ENCODE measurements around the gene MIGA2. TPM values are rescaled to one million over a fixed set of nuclear protein-coding genes. Genes with fewer than 3 reads are reported as not detected.

Gene MIGA2
- total and polyA plus RNA-seq, 9 of the 15 experiments (the other 6 are each of a cell fraction or from before 2014, with no cell fraction given) = 0.15 to 54.1 (median 18.0) TPM

- TF ChIP-seq BRF1 (IDR thresholded peaks at IDR 0.05; ENCODE audit: borderline replicate concordance, extremely low read depth, insufficient read length) (no peak), CXXC5 (CRISPR knock-in tag; IDR thresholded peaks at IDR 0.05) (peak; percentile 46; the same call in 1 of the 2 replicates), CBX5 (IDR thresholded peaks at IDR 0.05; ENCODE audit: borderline replicate concordance, low read depth) (no peak; the same call in 1 of the 2 replicates), ZBTB49 (CRISPR knock-in tag; IDR thresholded peaks at IDR 0.05; ENCODE audit: borderline replicate concordance) (no peak), ZNF699 (CRISPR knock-in tag; IDR thresholded peaks at IDR 0.05; ENCODE audit: insufficient replicate concordance) (no peak), EZH2 (IDR thresholded peaks at IDR 0.05; ENCODE audit: borderline replicate concordance, low read depth, low read length) (no peak), CTCF (IDR thresholded peaks at IDR 0.05 in 2 of 3, conservative IDR thresholded peaks at IDR 0.05 in 1 of 3; ENCODE audit: insufficient read depth in 2 of 3, low read depth in 1 of 3, low read length in 3 of 3) (no peak), ZBED1 (IDR thresholded peaks at IDR 0.05) (no peak), KLF1 (tag; IDR thresholded peaks at IDR 0.05) (no peak), ZNF134 (CRISPR knock-in tag; conservative IDR thresholded peaks at IDR 0.05) (no peak), BRD4 (IDR thresholded peaks at IDR 0.05) (no peak), CREB3 (tag; conservative IDR thresholded peaks at IDR 0.05; ENCODE audit: low read depth) (no peak), TFAM (CRISPR knock-in tag; conservative IDR thresholded peaks at IDR 0.05) (no peak), HES1 (IDR thresholded peaks at IDR 0.05; ENCODE audit: low read depth) (no peak), HOXB6 (CRISPR knock-in tag; IDR thresholded peaks at IDR 0.05; ENCODE audit: borderline replicate concordance) (no peak), SIN3A (IDR thresholded peaks at IDR 0.05; ENCODE audit: borderline replicate concordance in 2 of 2, control insufficient read depth in 1 of 2, low read depth in 2 of 2, low read length in 2 of 2) (peak; percentile 20 to 50; a peak in 2 of 4 replicates), NR4A1 (CRISPR knock-in tag; IDR thresholded peaks at IDR 0.05) (no peak), NR4A1 (tag; IDR thresholded peaks at IDR 0.05) (no peak), ZNF280B (CRISPR knock-in tag; IDR thresholded peaks at IDR 0.05) (no peak), RBM34 (IDR thresholded peaks at IDR 0.05; ENCODE audit: borderline replicate concordance, insufficient read depth, low read length) (no peak)
Measured at GRCh38 chr9:129023036-129023907, 13.2 kb upstream of the MIGA2 start (continued).
